Activated T-helper 1 cell treated with anti-CD3 and anti-CD28 coated beads, Interleukin-12 subunit alpha, Interleukin-12 subunit beta, Interleukin-2, Interleukin-4 antibody, amounts not matched to agents 30 ng/mL and 10 ng/mL and 1 ng/mL, durations not matched to agents 14 hours and 24 hours and 36 hours (primary cell): Measurements from ENCODE around the gene TRIP6. TPM values are rescaled to one million over a fixed set of nuclear protein-coding genes. Genes with fewer than 3 reads are reported as not detected.
A peak's percentile ranks its signal among the peaks of the same experiment; 100 is the strongest.

Experiments used
- DNase-seq: peaks from one replicate; pipeline ENCODE4 v3.0.0; 2021; ENCODE audit warnings: low spot score
- H3K27ac Mint-ChIP-seq: one replicate; pipeline ENCODE4 v1.8.0; 2021; ENCODE audit warnings: mild to moderate bottlenecking, mixed read lengths
- H3K27me3 Mint-ChIP-seq: one replicate; pipeline ENCODE4 v1.8.0; 2022; ENCODE audit warnings: mild to moderate bottlenecking, moderate library complexity, mixed read lengths; ENCODE audit not compliant: insufficient read depth
- H3K36me3 Mint-ChIP-seq: one replicate; pipeline ENCODE4 v1.8.0; 2021; ENCODE audit warnings: low read depth, mixed read lengths
- H3K4me1 Mint-ChIP-seq: one replicate; pipeline ENCODE4 v1.8.0; 2021; ENCODE audit warnings: low read depth, mixed read lengths
- H3K4me3 Mint-ChIP-seq: one replicate; pipeline ENCODE4 v1.8.0; 2021; ENCODE audit warnings: mild to moderate bottlenecking, moderate library complexity, mixed read lengths
- H3K9me3 Mint-ChIP-seq: one replicate; pipeline ENCODE4 v1.8.0; 2021; ENCODE audit warnings: mixed read lengths
- intact Hi-C: fragments of 100-400 bp; cut with micrococcal nuclease; formaldehyde crosslinking; loops from one replicate; pipeline ENCODE4 v1.15.1; 2024
- total RNA-seq: library from RNA; stranded (reverse); gene quantifications from 2 replicates; pipeline ENCODE4 v1.2.3, GENCODE V29; 2022

Gene TRIP6
- 41.5 and 44.1 TPM in 2 replicates for total RNA-seq

DNA sequence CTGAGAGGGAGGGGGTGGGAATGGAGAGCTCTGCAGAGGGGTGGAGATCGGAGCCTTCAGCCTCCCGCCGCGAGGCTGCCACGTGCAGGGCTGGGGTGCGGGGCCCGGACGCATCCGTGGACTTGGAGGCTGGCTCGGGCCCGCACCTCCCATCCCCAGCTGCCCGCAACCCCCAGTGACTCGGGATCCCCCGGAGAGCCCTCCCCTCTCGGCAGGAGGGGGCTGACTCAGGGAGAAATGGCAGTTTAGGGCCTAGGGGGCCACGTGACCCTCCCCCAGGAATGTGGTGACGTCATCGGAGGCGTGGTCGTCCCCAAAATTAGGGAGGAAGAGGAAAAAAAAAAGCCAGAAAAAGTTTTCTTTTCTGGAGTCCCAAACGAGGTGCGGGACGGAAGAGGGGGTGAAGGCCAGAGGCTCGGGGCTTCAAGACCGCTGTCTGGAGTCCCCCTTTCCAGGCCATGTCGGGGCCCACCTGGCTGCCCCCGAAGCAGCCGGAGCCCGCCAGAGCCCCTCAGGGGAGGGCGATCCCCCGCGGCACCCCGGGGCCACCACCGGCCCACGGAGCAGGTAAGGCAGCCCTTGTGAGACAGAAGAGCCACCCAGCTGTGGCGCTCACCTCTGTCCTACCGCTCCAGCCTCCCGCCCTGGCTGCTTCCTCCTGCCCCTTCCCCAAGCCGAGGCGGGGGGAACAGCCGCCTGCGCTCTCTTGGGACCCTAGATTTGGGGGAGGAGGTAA lies at the start of gene TRIP6:
TSS of gene TRIP6 (plus strand) at position 348 of the 736 bp plus-strand sequence. CDS start at position 459, 111 bp downstream.
- peak; percentile 43 for DNase-seq
- intact Hi-C loops, result loop anchor here (1.0 to 5.0 kb wide), 3 partner anchors 8 to 595 kb away; partner anchors contain the start of genes SLC12A9 and SRRT
- H3K27me3 Mint-ChIP-seq, result peaks cover 2% of the 10 kb centered on the region
- peaks cover 12% of the 10 kb centered on the region for H3K4me1 Mint-ChIP-seq
- H3K9me3 Mint-ChIP-seq, result no peaks in the 10 kb centered on the region
- peaks cover 34% of the 10 kb centered on the region for H3K36me3 Mint-ChIP-seq
- H3K4me3 Mint-ChIP-seq, result peak within 1 kb of the TSS; percentile 91
- H3K27ac Mint-ChIP-seq, result peak within 1 kb of the TSS; percentile 90

DNA sequence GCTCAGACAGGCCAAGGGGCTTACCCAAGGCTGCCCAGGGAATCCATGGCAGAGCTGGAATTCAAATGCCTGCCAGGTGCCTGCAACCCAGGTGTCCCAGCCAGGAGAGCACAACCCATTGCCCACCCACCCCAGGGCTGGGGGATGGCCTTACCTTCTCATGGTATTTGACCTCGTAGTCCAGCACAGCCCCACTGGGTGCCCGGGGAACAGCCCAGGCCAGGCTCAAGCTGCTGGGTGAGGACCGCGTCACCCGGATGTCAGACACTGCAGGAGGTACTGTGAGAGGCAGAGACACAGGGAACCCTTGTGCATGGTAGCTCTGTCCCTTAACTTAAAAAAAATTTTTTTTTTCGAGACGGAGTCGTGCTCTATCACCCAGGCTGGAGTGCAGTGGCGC lies 48.8 kb upstream of the TRIP6 start:
- Mint-ChIP-seq H3K27ac (no peak overlapping the region), H3K9me3 (no peaks in the 10 kb centered on the region), H3K36me3 (no peaks in the 10 kb centered on the region), H3K4me3 (no peak overlapping the region), H3K27me3 (no peaks in the 10 kb centered on the region), H3K4me1 (no peaks in the 10 kb centered on the region)
- intact Hi-C loops, result no loop called here
- no peak for DNase-seq

GRCh38 chr7:100818825-100819224 lies 48.4 kb upstream of the TRIP6 start:
- no peak for DNase-seq
- intact Hi-C loops, result no loop called here
- H3K9me3 Mint-ChIP-seq, result no peaks in the 10 kb centered on the region
- no peaks in the 10 kb centered on the region for H3K27me3 Mint-ChIP-seq
- no peaks in the 10 kb centered on the region for H3K4me1 Mint-ChIP-seq
- no peaks in the 10 kb centered on the region for H3K36me3 Mint-ChIP-seq
- no peak overlapping the region for H3K4me3 Mint-ChIP-seq
- no peak overlapping the region for H3K27ac Mint-ChIP-seq

DNA sequence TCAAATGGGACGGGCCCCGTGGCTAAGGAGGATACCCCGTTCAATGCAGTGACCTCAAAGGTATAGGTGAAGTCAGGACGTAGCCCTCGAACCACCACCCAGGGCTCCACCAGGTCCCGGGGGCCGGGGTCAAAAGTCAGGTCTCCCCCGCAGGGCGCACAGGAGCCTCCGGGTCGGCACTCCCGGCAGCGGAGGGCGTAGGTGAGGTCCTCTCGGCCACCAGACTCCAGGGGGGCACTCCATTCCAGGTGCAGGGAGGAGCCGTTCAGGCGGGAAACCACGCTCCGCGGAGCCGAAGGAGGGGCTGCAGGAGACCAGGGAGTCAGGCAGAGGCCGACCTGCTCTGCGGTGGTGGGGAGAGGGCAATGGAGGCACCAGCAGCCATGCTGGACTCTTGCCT lies 47.6 kb upstream of the TRIP6 start:
- H3K27ac Mint-ChIP-seq, result no peak overlapping the region
- DNase-seq, result no peak
- no peaks in the 10 kb centered on the region for H3K4me1 Mint-ChIP-seq
- no peaks in the 10 kb centered on the region for H3K9me3 Mint-ChIP-seq
- H3K36me3 Mint-ChIP-seq, result no peaks in the 10 kb centered on the region
- H3K4me3 Mint-ChIP-seq, result no peak overlapping the region
- H3K27me3 Mint-ChIP-seq, result peaks cover under 1% of the 10 kb centered on the region
- intact Hi-C loops, result no loop called here

GRCh38 chr7:100822236-100823139 lies 44.7 kb upstream of the TRIP6 start:
- H3K9me3 Mint-ChIP-seq, result no peaks in the 10 kb centered on the region
- no peak overlapping the region for H3K4me3 Mint-ChIP-seq
- no peak overlapping the region for H3K27ac Mint-ChIP-seq
- intact Hi-C loops, result no loop called here
- no peak for DNase-seq
- H3K4me1 Mint-ChIP-seq, result peaks cover 9% of the 10 kb centered on the region
- peaks cover 18% of the 10 kb centered on the region for H3K27me3 Mint-ChIP-seq
- no peaks in the 10 kb centered on the region for H3K36me3 Mint-ChIP-seq

DNA sequence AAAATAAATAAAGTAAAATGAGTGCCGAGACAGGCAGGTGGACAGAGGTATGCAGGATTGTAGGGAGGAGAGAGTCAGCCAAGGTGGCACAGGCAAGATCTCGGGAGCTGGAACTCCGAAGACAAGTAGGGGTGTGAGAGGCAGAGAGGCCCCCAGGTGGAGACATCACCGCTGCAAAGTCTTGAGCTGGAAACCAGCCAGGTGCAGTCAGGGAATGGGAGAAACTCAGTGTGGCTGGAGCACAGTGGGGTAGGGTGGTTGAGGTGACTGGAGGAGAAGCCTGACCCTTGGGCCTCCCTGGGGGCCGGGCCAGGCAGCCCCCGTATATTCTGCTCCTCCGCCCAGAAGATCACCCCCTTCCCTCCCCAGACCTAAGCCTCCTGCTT lies 44.1 kb upstream of the TRIP6 start:
- Mint-ChIP-seq H3K4me3 (no peak overlapping the region), H3K4me1 (peaks cover 15% of the 10 kb centered on the region), H3K36me3 (no peaks in the 10 kb centered on the region), H3K27ac (no peak overlapping the region), H3K9me3 (no peaks in the 10 kb centered on the region), H3K27me3 (peaks cover 23% of the 10 kb centered on the region)
- DNase-seq, result no peak
- intact Hi-C loops, result no loop called here

- H3K36me3 Mint-ChIP-seq, result no peaks in the 10 kb centered on the region
- intact Hi-C loops, result no loop called here
- H3K4me3 Mint-ChIP-seq, result no peak overlapping the region
- peaks cover 15% of the 10 kb centered on the region for H3K4me1 Mint-ChIP-seq
- DNase-seq, result no peak
- H3K9me3 Mint-ChIP-seq, result no peaks in the 10 kb centered on the region
- no peak overlapping the region for H3K27ac Mint-ChIP-seq
- H3K27me3 Mint-ChIP-seq, result peaks cover 26% of the 10 kb centered on the region
These were observed 43.7 kb upstream of the TRIP6 start for GRCh38 chr7:100823534-100823933.

GRCh38 chr7:100824499-100825214 lies 42.5 kb upstream of the TRIP6 start:
- intact Hi-C loops, result no loop called here
- Mint-ChIP-seq H3K27ac (no peak overlapping the region), H3K36me3 (no peaks in the 10 kb centered on the region), H3K27me3 (peaks cover 34% of the 10 kb centered on the region), H3K9me3 (no peaks in the 10 kb centered on the region), H3K4me1 (peaks cover 15% of the 10 kb centered on the region), H3K4me3 (no peak overlapping the region)
- DNase-seq, result no peak

DNA sequence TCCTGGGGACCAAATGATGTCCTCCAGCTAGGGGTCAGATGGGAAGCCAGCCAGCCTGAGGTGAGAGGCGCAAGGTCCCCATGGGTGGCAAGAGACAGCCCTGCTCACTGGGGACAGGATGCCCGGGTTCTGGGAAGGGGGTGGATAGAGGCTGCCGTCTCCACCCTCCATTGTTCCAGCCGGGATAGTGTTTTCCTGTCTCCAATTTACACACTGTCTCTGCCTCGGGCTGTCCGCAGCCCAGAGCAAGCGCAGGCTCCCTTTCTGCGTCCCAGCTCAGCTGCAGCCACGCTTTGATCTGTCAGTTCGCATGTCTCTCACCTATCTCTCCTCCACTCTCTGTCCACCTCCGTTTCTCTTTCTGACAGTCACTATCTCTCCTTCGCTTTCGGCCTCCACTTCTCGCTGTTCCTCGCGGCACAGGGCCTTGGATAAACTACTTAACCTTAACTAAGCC lies 41.9 kb upstream of the TRIP6 start:
- Mint-ChIP-seq H3K36me3 (no peaks in the 10 kb centered on the region), H3K4me3 (no peak overlapping the region), H3K27ac (no peak overlapping the region), H3K27me3 (peaks cover 37% of the 10 kb centered on the region), H3K9me3 (no peaks in the 10 kb centered on the region), H3K4me1 (peaks cover 15% of the 10 kb centered on the region)
- intact Hi-C loops, result no loop called here
- no peak for DNase-seq

DNA sequence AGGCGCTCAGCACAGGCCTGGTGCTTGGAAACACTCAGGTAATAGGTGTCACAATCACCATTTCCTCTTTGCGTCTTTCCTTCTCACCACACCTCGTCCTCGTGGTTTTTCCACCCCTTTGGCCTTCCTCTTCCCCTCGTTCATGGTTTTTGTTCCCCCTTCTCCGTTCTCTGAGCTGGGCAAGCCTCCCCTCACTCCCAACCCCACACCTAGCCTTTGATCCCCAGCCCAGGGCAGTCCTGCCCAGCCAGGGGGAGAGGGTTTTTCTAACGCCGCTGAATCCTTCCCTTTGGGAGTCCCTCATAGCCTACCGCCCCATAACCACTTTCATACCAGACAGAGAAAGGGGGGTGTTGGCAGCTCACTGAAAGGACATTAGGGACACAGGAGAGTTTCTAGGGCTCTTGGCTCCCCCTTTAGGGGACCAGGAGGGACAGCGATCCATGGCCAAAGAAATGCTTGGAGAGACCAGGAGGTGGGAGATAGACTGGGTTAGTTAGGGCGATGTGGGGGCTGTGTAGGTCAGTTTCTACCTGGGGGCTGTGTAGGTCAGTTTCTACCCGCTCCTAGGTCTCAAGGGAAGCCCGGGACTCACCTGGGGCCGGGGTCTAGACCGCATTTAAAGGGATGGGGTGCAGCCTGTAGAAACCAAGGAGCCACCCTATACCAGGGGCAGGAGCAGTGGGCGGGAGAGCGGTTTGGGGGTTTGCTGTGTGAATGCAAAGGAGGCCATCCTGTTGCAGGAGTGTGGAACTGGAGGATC lies 41.3 kb upstream of the TRIP6 start:
- Mint-ChIP-seq H3K4me3 (peak overlapping the region; percentile 78), H3K27ac (no peak overlapping the region), H3K27me3 (peaks cover 41% of the 10 kb centered on the region), H3K9me3 (no peaks in the 10 kb centered on the region), H3K4me1 (peaks cover 15% of the 10 kb centered on the region), H3K36me3 (no peaks in the 10 kb centered on the region)
- intact Hi-C loops, result no loop called here
- DNase-seq, result no peak

GRCh38 chr7:100826514-100827329 lies 40.5 kb upstream of the TRIP6 start:
- Mint-ChIP-seq H3K9me3 (no peaks in the 10 kb centered on the region), H3K4me1 (peaks cover 15% of the 10 kb centered on the region), H3K4me3 (peak overlapping the region; percentile 78), H3K27me3 (peaks cover 43% of the 10 kb centered on the region), H3K27ac (no peak overlapping the region), H3K36me3 (no peaks in the 10 kb centered on the region)
- no peak for DNase-seq
- intact Hi-C loops, result no loop called here
